GM21717 (cell line): Measurements from ENCODE around the gene IL19.
"Not testable (repeated sequence)": the region's sequence is repeated elsewhere in the genome, so short reads cannot be mapped to it uniquely, and the experiment has no call there.

ENCODE experiments used
- ATAC-seq: cut with Tn5 transposase; IDR thresholded peaks from one replicate; pipeline ENCODE4 v1.9.1; 2021; ENCODE audit warnings: mild to moderate bottlenecking, moderate library complexity; ENCODE audit not compliant: unreplicated experiment

Gene IL19

DNA sequence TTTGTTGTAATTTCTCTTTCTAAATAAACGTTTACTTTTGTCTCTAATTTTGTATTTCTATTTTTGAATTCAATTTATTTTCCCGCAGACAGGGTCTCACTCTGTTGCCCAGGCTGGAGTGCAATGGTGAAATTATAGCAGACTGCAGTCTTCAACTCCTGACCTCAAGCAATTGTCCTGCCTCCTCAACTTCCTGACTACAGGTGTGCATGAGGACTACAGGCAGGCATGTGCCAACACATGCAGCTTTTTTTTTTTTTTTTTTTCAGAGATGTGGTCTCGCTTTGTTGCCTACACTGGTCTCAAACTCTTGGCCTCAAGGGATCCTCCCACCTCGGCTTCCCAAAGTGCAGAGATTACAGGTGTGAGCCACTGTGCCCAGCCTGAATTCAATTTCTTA, 58.2 kb downstream of the IL19 start:
- no peak for ATAC-seq

DNA sequence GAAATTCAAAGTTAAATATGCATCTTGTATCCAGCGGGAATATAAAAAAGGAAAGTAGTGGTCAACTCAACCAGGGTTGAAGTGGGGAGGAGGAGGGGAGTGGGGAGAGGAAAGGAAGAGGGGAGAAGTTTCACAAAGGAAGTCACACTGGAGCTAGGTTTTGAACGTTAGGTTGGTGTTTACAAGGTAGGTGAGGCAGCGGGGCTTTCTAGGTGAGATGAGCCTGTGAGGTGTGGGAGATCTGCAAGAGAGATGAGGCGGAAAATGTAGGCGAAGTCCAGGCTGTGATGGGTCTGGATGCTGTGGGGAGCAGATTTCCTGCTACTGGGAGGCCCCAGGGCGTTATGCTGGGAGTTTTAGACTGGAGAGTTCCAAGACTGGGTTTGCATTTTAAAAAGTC, 58.7 kb downstream of the IL19 start:
- ATAC-seq = no peak

DNA sequence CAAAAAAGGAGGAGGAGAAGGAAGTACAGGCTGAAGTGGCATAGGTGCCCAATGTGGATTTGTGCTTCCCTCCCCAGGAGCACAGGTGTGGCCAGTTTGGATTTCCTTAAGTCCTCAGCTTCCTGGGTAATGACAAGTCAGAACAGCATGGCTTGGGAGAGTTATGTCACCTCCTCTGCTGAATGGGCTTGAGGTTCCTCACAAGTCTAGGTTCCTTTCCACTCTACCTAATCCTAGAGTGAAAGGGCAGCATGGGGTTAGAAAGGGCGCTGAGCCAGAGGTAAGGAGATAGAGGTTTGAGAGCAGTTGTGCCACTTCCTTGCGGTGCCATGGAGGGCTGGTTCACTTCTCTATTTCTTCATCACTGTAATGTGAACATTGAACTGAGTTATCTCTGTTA, 59.3 kb downstream of the IL19 start:
- no peak for ATAC-seq

DNA sequence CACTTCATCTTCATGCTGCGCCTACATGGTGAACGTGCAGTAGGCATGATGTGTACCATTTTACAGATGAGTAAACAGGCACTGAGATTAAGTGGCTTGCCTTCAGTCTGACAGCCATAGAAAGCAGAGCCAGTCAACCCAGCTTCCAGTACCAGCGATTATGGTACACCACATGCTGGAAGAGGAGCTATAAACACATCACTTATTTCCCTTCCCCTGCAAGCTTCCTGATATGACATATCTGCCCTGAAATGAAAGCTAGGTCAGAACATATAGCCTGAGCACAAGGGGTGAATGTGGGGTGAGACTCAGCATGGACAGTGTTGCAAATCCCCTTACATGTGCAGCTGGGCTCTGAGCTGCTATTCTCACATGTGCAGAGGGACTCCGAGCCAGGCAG, 61.1 kb downstream of the IL19 start:
- no peak for ATAC-seq

DNA sequence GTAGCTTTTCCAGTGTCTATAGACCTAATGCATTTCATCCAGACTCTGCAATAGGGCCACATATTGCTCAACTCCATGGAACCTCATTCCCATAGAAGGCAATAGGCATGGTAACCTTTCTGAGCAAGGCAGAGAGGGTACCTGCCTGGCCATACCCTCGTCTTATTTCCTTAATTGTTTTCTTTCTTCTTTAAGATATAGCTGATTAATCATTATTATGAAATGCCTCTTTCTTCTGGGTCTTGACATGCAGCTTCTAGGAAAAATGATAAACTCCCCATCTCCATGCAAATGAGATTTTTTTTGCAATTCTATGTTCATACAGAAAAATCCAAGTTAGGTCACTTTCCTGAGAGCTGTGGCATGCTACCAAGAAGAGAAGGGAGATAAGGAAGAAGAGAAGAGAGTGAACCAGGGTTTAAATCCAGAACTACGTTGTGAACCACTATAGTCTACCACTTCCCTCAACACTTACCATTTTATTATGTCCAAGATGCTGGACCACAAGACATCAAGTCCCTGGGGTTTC, 61.8 kb downstream of the IL19 start:
- ATAC-seq = no peak

DNA sequence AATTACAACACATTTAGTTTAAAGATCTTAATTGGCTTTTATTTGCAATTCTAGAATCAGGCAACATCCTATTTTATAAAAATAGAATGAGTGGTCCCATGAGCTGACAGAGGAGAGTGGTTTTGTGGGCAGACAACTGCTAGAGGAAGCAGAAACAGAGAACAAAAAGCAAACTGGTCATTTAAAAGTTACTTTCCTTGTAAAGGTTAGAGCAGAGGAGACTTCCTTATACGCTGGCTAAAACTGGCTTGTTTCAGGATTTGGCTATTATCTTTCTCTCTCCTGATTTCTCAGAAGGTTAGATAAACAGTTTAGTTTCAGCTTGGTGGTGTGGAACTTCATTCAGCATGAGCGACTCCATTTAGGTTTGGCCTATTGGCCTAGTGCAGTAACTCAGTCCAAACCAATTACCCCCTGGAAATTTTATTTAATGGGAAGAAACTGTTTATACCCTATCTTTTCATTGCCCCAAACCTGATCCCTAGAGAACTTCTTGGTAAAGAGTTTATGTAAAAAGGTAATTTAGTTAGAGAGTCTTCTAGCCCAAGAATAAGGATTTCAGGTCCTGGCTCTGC, 62.6 kb downstream of the IL19 start:
- no peak for ATAC-seq

DNA sequence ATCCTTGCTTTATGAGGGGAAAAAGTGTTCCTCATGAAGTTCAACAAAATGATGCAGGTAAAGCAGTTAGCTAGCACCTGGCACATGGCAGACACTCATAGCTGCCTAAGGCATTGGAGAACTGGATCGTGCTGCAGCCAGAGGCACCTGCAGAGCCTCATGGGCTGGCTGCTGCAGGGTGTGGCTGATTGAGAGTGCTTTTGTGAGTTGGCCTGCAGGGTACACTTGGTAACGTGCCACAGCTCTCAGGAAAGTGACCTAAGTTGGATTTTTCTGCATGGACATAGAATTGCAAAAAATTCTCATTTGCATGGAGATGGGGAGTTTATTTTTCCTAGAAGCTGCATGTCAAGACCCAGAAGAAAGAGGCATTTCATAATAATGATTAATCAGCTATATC, 63.2 kb downstream of the IL19 start:
- no peak for ATAC-seq

DNA sequence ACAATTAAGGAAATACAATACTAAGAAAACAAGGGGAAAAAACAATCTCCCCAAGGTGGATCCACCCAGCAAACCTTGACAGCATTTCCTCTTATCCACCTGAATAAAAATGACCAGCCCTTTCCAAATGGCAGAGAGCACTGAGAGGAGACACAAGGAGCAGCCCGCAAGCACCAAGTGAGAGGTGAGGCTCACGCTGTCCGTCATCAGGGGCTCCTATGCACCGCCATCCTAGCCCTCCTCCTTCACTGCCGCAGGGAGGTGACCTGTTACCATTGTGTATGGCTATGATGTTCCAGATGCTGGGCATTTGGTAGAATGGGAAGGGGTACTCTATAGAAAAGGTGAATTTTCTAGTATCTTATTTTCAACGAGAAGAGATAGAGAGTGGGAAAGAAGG, 63.6 kb downstream of the IL19 start:
- ATAC-seq = no peak

DNA sequence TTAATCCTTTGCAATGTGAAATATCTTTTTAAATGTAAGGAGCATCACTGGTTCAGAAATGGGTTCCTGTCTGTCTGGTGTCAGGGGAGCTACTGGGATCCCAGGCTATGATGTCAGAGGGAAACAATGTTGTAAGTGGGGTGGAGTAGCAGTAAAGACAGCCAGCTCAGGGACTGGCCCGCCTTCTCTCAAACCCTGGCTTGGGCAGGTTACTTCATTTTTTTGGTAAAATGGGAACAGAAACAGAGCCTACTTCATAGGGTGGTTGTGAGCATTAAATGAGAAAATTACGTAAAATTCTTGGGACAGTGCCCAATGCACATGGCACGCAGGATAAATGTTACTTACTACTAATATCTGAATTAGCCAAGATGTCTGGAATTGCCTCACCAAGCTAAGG, 64.1 kb downstream of the IL19 start:
- ATAC-seq = no peak

DNA sequence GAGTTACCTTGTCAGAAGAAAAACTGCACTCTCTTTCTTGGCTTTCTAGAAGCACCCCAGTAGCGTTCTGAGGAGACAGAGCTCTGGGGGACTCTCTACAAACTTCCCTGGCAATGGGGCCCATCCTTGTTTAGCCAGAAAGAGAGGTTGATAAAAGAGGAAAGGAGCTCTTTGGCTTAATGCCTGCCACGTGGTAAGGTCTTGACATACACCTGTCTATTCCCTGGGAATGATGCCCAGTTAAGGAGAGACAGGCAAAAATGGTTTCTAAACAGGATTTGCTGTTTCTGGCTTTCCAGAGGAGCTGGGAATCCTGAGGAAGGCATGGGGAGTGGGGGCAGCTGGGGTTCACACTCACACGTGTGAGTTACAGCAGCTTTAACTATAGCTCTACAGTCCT, 64.6 kb downstream of the IL19 start:
- no peak for ATAC-seq

DNA sequence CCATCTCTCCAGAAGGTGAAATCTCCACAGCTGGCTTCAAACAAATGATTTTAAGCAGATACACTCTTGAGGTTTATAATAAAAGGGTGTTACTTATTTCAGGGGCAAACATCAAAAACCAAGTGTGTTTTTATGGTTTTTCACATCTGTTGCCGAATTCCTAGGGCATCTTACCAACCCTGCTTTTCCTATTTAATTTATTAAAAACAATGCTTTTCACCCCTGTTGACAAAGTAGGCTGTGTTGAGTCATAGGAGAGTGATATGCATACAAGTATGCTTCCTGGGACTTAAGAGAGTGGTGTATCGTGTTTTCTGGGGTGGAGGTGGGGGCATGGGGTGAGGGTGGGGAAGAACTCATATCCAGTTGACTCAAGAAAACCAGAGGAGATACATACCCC, 65.5 kb downstream of the IL19 start:
- ATAC-seq = no peak

DNA sequence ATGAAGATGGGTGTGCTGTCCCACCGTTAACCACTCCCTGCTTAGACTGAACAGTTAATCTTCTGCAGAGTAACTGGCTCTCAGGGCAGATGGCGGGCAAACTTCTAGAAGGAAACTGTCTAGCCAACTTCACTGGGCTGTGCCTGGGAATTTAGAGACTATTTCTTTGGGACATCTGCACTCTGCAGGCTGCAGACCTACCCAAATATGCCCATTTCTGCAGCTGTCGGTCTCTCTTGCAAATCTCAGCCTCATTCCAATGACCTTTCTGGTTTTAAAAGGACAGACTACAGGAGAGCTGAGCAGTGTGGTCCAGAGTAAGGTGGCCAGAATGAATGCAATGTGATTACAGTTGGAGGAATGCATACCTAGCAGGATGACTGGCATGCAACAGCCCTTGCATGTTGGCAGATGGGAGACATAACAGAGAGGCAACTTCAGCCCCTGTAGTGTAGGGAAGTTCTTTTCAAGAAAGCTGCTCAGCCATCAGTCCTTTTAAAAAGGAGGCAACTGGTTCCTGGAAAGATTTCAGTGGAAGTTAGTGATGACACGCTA, 68.5 kb downstream of the IL19 start:
- ATAC-seq = no peak

DNA sequence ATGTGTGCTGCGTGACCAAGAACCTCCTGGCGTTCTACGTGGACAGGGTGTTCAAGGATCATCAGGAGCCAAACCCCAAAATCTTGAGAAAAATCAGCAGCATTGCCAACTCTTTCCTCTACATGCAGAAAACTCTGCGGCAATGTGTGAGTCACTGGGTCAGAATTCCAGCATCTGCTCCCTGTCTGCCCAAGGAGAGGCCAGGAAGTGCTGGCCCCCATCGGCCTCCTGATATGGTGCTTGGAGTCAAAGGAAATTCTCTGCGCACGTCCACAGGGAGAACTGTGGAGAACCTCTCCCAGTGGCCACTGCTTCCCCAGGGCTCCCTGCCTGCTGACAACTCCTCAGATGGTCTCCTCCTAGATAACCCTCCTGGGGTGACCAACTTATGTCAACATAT, 69.3 kb downstream of the IL19 start:
- no peak for ATAC-seq

DNA sequence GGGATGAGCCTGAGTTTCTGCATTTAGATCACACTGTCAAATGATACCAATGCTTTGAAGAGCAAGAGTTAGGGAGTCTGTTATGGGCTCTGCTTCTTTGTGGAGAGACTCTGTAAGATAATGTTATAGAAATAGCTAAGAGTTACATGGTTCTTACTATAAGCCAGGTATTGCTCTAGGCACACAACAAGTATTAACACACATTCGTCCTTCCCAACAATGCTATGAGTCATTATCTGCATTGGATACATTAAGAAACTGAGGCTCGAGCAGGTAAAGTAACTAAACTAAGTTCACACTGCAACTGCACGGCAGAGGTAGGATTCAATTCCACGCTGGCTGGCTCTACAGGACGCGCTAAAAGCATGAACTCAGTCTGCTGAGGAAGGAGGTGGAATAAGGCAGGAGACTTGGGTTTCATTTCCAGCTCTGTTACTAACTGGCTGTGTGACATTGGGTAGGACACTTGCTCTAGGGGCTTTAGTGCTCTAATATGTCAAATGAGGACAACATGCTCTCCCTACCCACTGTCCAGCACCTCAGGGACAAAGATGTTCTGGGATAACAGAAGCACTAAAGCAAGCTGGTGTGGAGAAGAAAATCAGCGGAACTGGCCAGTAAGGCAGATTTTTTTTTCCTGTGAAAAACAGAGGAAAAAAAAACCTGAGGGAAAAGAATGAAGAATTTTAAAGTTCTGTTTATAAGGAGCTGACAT, 71.2 kb downstream of the IL19 start:
- ATAC-seq = no peak

DNA sequence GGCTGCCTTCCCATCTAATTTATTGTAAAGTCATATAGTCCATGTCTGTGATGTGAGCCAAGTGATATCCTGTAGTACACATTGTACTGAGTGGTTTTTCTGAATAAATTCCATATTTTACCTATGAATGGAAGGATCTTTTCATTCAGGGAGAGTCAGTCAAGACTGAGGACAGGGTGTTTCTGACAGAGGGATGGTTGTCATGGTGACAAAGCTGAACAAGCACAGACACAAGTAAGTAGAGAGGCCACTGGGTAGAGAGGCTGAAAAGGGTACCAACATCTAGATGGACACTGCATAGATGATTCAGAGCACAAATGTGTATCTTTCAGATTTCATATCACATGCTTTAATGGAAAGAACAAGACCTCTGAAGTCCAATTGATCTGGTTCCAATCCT, 72.3 kb downstream of the IL19 start:
- no peak for ATAC-seq

DNA sequence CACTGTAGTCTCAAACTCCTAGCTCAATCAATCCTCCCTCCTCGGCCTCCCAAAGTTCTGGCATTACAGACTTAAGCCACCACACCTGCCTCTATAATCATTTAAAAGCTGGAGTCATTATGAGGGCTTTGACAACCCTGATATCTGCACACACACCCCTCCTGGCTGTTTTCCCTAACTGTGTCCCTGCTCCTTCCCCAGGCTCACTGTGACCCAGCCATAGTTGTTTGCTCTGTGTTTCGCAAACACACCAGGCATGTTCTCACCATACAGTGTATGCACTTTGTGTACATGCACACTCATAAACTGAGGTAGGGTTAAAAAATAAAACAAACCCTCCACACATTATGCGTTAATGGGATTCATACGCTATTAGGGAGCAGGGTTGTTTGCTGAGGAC, 73.1 kb downstream of the IL19 start:
- no peak for ATAC-seq

DNA sequence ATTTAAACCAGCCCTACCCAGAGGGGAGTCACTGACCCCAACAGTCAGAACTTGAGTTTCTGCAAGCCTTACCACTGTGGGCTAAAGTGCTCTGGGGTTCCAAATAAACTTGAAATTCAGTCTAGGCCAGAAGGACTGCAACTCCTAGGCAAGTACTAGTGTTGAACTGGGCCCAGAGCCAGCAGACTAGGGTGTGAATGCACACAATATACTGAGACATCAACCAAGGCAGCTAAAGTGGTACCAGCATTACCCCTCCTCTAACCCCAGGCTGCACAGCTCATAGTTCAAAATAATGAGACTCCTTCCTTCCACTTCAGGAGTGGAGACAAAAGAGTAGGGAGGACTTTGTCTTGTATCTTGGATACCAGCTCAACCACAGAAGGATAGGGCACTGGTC, 75.9 kb downstream of the IL19 start:
- ATAC-seq = no peak

DNA sequence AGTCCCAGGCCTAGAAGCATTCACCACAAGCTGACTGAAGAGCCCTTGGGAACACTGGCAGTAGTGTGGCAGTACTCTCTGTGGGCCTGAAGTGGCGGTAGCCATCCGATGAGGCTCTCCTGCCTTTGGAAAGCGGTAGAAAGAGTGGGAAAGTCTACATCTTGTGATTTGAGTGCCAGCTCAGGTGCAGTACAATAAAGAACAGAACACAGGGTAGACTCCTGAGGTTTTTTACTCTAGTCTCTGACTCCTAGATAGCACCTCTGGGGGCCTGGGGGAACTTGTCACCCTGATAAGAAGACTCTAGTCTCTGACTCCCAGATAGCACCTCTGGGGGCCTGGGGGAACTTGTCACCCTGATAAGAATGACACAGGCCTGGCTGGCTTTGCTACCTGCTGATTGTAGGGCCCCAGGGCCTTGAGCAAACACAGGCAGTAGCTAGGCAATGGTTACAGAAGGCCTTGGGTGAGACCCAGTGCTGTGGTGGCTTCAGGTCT, 76.8 kb downstream of the IL19 start:
- no peak for ATAC-seq

DNA sequence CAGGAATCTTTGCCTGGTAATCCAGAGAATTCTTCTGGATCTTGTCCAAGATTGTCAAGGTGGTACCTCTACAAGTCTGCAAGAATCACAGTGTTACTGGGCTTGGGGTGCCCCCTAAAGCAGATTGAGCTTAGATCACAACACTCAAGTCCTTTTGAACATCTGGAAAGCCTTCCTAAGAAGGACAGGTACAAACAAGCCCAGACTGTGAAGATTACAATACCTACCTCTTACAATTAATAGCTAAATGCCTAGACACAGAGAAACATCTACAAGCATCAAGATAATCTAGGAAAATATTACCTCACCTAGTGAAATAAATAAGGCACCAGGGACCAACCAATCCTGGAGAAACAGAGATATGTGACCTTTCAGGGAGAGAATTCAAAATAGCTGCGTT, 77.4 kb downstream of the IL19 start:
- no peak for ATAC-seq

DNA sequence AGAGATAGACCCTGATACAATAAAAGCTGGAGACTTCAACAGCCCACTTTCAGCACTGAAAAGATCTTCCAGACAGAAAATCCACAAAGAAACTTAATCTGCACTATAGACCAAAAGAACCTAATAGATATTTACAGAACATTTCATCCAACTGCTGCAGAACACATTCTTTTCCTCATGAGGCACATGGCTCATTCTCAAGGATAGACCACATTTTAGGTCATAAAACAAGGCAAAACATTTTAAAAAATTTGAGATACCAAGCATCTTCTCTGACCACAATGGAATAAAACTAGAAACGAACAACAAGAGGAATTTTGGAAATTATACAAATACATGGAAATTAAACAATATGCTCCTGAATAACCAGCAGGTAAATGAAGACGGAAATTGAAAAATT, 79.8 kb downstream of the IL19 start:
- no peak for ATAC-seq

DNA sequence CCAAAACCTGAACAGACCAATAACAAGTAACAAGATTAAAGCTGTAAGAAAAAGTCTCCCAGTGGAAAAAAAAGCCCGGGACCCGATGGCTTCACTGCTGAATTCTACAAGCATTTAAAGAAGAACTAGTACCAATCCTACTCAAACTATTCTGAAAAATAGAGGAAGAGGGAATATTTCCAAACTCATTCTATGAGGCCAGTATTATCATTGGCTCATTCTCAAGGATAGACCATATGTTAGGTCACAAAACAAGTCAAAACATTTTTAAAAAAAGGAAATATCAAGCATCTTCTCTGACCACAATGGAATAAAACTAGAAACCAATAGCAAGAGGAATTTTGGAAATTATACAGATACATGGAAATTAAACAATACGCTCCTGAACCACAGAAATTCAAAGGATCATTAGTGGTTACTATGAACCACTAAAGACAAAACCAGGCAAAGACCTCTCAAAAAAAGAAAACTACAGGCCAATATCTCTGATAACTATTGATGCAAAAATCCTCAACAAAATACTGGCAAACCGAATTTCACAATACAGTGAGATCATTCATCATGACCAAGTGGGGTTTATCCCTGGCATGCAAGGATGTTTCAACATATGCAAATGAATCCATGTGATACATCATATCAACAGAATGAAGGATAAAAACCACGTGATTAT, 80.9 kb downstream of the IL19 start:
- no peak for ATAC-seq

DNA sequence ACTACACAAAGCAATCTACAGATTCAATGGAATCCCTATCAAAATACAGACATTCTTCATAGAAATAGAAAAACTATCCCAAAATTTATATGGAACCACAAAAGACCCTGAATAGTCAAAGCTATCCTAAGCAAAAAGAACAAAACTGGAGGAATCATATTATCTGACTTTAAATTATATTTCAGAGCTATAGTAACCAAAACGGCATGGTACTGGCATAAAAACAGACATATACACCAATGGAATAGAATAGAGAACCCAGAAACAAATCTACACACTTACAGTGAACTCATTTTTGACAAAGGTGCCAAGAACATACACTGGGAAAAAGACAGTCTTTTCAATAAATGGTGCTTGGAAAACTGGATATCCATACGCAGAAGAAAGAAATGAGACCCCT, 82.1 kb downstream of the IL19 start:
- ATAC-seq = not testable (repeated sequence)
